Measurements from ENCODE around the gene EPS8L2.
A peak's percentile ranks its signal among the peaks of the same experiment; 100 is the strongest.

Gene EPS8L2

DNA sequence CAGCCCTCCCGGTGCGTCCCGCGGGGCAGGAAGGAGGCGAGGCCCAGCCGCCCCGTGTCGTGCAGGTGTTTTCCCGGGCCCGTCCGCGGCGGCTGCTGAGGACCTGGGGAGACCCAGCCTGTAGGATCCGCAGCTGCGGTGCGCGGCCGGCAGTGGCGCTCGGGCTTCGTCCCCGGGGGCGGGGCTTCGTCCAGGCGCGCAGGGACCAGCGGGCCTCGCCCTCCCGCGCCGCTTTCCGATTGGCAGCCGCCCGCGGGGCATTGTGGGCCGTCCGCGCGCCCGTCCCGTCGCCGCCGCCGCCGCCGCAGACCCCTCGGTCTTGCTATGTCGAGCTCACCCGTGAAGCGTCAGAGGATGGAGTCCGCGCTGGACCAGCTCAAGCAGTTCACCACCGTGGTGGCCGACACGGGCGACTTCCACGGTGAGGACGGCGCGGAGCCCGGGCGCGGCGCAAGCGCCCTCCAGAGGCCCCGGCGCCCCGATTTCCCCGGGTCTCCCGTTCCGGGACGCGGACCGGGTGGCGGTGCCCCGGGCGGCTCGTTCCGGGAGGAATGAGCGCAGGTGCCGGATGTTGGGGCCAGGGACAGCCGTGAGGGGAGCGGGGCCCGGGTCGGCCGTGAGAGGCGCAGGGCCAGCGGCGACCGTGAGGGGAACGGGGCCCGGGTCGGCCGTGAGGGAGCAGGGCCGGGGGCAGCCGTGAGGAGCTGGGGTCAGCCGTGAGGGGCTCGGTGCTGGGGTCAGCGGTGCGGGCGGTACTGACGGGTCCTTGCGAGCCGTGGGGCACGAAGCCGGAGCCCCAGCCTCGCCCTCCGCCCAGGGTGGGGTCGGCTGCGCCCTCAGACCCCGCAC, 41.4 kb downstream of the EPS8L2 start, which contains the start of gene TALDO1:
TALDO1 (plus strand) TSS at position 307 of the 849 bp plus-strand sequence; CDS start at position 325, 18 bp downstream.
- DNase-seq (ENCODE audit: insufficient read length, low spot score) (peak; percentile 98), FAIRE-seq (peak; percentile 47)

DNA sequence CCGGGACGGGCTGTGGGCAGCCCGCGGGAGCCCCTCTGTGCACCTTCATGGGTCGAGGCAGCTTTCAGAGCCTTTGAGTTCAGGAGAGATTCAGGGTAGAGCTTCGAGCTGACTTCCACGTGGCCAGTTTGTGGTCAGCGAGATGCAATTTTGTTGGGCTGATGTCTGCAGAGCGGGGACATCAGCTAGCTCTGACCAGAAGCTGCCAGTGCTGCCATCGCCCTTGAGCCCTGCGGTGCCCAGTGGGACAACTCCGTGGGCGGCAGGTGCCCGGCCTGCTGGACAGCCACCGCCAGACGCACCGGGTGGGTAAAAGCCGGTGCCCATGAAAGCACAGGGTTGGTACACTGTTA, 42.0 kb downstream of the EPS8L2 start:
- DNase-seq (ENCODE audit: insufficient read length, low spot score), result no peak
- no peak for FAIRE-seq

DNA sequence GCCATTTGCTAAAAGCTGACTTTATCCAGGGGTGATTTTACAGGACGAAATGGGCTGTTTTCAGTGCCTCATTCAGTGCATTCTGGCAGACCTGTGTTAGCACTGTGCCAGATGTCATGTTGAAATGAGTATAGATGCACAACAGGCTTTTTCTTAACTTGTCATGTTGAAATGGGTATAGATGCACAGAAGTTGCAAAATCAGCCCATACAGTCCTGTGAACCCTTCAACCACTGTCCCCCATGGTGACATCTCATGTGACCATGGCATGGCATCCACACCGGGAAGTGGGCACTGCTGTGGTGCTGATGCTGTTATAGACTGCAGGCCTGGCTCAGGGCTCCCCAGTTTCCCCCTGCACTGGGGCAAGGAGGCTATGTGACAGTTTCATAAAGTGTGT, 43.7 kb downstream of the EPS8L2 start:
- DNase-seq (ENCODE audit: insufficient read length, low spot score), result no peak
- no peak for FAIRE-seq

DNA sequence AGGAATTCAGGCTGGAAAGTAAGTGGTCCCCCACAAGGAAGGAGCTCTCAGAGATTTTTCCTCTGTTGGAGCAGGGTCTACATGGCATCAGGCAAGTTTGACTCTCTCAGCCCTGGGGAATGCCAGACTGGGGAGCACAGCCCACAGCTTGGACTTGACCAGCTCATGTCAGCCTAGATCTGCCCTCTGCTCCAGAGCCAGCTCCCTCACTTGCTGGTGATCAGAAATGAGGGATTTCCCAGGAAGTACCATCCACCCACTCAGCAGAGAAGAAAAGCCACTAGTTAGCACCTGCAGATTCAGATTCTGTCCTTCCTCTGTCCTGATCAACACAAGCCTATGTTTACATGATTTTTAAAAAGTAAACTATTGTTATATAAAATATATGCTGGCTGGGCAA, 54.2 kb downstream of the EPS8L2 start:
- DNase-seq (ENCODE audit: insufficient read length, low spot score) (no peak), FAIRE-seq (no peak)

DNA sequence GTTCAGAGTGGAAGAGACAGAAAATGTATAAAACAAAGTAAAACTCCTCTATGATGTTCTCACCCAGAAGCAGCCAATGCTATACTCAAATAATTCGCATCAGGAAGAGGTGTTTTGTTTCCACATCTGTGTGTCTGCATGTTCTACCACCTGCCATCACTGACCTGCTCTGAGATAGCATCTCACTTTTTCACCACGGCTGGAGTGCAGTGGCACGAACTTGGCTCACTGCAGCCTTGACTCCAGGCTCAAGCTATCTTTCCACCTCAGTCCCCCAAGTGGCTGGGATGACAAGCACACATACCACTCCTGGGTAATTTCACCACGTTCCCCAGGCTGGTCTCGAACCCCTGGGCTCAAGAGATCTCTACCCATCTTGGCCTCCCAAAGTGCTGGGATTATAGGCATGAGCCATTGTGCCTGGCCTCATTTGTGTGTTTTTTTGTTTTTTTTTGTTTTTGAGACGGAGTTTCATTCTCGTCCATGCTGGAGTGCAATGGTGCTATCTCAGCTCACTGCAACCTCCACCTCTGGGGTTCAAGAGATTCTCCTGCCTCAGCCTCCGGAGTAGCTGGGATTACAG, 55.6 kb downstream of the EPS8L2 start:
- FAIRE-seq (peak; percentile 11), DNase-seq (ENCODE audit: insufficient read length, low spot score) (no peak)

DNA sequence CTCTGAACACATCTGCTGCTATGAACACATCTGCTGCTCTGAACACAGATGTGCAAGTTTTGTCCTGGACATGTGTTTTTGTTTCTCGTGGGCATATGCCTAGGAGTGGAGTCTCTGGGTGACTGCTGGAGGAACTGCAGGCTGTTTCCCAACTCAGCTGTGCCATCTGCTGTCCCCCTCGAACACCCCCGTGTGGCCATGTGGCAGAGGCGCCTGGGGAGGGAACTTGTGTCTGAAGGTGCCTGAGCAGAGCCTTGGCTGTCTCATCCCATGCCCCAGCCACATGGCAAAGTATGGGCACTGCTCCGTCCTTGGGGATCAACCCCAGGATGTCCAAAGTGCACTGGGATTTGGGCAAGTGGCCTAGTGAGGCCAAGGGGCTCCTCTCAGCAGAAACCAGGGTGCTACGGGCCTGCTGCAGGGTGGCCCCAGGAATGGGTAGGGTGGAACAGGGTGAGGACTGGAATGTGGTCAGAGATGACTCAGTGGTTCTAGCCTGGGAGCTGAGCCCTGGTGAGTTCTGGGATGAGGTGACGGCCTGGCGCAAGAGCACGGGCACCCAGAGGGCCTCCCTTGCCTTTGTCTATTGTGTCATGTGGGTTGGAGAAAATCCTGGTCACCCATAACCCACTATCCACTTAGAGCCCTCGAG, 56.5 kb downstream of the EPS8L2 start:
- FAIRE-seq (no peak), DNase-seq (ENCODE audit: insufficient read length, low spot score) (no peak)

DNA sequence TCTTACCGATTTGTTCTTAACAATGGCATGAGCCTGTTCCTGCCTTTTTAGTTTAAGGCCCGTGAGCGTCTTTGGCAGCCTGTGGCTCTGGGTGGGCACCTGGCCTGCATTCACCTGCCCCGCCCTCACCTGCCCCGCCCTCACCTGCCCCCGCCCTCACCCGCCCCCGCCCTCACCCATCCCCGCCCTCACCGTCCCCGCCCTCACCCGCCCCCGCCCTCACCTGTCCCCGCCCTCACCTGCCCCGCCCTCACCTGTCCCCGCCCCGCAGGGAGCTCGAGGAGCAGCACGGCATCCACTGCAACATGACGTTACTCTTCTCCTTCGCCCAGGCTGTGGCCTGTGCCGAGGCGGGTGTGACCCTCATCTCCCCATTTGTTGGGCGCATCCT, 57.0 kb downstream of the EPS8L2 start:
- DNase-seq (ENCODE audit: insufficient read length, low spot score) (no peak), FAIRE-seq (no peak)

DNA sequence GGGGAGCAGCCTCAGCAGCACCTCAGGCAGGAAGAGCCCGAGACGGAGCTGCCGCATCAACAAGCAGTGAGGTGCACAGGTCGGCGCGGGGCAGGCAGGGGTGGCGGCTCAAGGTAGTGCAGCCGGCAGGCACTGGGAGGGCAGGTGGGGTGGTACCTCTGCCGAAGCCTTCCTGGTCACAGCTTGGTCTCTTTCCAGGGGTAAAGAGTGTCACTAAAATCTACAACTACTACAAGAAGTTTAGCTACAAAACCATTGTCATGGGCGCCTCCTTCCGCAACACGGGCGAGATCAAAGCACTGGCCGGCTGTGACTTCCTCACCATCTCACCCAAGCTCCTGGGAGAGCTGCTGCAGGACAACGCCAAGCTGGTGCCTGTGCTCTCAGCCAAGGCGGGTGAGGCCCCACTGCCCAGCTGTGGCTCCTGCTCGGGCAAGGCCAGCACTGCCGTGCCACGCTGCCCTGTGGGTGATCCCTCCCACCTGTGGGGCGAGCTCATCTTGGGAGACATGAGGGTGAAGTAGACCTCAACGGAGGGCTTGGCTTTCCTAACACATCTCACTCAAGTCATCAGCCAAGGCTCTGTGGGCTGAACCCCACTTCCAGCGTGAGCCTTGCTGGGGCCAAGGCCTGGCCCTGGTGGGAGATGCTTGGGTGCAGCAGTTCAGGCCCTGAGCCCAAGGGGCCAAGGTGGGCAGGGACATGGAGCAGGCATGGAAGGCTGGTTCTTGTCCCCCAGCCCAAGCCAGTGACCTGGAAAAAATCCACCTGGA, 57.7 kb downstream of the EPS8L2 start:
- FAIRE-seq (no peak), DNase-seq (ENCODE audit: insufficient read length, low spot score) (no peak)

DNA sequence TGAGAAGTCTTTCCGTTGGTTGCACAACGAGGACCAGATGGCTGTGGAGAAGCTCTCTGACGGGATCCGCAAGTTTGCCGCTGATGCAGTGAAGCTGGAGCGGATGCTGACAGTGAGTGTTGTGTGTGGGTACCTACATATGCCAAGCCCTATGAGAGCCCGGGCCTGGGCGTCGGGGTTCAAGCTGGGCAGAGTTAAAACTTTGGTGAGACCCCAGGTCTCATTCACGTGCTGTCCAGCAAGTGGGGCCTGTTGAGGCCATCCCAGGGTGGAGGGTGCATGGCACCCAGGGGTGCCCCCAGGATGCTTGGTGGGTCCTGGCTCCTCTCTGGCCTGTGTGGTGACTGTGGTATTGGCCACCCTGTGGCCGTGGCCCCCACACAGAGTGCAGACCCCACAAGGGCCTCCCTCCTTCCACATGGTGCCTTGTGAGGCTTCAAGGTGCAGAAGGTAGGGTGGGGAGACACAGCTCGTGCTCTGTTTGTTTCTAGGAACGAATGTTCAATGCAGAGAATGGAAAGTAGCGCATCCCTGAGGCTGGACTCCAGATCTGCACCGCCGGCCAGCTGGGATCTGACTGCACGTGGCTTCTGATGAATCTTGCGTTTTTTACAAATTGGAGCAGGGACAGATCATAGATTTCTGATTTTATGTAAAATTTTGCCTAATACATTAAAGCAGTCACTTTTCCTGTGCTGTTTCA, 58.4 kb downstream of the EPS8L2 start:
- no peak for FAIRE-seq
- no peak for DNase-seq (ENCODE audit: insufficient read length, low spot score)

DNA sequence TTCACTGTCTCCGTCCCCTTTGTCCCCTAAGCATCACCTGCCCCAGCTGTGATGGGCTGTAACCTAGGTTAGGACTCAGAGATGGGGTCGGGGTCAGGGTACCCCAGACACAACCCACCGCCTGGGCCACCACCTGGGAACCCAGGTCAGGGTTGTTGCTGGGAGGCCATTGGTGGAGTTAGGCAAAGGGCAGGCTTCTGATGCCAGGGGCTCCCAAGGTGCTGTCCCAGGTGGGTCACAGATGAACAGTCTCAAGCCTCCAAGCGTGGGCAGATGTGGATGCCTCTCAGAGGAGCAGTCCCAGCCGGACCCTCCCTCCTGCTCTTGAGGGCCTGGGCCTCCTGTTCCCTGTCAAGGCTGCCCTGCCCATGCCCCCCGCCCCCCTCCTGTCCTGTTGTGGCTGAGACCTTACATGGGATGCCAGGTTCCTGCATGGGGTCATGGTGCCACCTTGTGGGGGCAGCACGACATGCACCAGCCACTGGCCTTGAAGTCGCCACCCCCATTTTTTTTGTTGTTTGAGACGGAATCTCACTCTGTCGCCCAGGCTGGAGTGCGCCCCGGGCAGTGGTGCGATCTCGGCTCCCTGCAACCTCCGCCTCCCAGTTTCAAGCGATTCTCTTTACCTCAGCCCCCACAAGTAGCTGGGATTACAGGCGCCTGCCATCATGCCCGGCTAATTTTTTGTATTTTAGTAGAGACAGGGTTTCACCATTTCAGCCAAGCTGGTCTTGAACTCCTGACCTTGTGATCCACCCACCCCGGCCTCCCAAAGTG, 59.2 kb downstream of the EPS8L2 start:
- FAIRE-seq (no peak), DNase-seq (ENCODE audit: insufficient read length, low spot score) (peak; percentile 85)

DNA sequence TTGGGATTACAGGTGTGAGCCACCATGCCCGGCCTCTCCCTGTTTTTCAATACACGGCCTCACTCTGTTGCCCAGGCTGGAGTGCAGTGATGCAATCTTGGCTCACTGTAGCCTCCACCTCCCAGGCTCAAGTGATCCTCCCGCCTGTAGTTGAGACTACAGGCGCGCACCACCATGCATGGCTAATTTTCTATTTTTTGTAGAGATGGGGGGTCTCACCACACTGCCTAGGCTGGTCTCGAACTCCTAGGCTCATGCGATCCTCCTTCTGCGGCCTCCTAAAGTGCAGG, 59.7 kb downstream of the EPS8L2 start:
- no peak for DNase-seq (ENCODE audit: insufficient read length, low spot score)
- no peak for FAIRE-seq

DNA sequence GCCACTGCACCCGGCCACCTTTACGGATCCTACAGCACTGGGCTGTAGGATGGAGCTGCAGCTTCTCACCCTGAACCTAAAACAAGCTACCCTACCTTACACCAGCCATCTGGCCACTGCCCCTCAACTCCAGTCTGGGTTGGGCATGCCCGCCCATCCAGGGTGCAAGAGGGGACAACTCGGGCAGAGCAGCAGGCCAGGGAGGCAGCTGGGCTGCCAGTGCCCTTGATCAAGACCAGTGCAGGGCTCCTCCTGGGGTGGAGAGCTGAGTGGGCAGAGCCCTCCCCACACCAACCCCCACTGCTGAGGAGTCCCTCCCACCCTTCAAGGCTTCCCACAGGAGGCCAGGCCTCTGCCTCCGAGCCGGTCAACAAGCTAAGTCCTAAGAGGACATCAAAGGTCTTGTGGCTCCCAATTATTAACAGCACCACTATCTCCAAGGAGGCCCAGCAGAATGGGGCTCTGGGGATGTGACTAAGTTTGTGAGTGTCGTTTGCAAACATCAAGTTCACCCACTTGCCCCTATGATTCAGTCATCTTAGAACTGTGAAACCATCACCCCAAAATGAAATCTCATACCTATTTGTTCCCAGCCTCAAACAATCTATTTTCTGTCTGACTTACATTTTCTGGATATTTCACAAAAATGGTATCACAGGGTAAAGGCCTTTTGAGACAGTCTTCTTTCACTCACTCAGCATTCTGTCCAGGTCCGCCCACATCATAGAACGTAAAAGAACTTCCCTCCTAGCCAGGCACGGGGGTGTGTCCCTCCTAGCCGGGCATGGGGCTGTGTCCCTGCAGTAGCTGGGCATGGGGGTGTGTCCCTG, 60.3 kb downstream of the EPS8L2 start:
- no peak for FAIRE-seq

DNA sequence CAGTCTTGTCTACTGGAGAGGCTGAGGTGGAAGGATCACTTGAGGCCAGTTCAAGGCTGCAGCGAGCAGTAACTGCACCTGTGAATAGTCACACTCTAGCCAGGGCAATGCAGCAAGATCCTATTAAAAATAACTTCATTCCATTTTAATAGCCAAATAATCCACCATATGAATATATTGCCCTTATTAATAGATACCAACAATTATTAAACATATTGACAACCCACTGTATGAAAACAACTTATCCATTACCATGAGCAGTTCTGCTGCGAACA, 60.8 kb downstream of the EPS8L2 start:
- FAIRE-seq, result no peak
- no peak for DNase-seq (ENCODE audit: insufficient read length, low spot score)

More for the DNA sequence above, 60.3 kb downstream of the EPS8L2 start:
- no peak for DNase-seq (ENCODE audit: insufficient read length, low spot score)

DNA sequence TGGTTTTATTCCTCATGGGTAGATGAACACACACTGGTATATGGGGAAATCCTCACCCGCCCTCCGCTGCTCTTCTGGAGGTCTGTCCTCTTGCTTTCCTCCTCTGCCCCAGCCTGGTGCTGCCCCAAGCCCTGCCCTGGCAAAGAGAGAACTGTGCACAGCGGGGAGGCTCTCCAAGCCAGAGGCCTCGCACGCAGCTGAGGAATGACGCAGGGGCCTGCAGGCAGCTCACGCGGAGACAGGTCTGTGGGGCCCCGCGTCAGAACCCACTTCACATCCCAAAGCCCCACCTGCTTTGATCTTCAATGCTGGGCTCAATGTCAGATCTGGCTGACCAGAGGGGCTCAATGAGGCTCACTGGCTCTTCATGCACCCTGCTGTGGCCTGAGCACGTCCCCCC, 61.2 kb downstream of the EPS8L2 start:
- FAIRE-seq (no peak), DNase-seq (ENCODE audit: insufficient read length, low spot score) (no peak)

DNA sequence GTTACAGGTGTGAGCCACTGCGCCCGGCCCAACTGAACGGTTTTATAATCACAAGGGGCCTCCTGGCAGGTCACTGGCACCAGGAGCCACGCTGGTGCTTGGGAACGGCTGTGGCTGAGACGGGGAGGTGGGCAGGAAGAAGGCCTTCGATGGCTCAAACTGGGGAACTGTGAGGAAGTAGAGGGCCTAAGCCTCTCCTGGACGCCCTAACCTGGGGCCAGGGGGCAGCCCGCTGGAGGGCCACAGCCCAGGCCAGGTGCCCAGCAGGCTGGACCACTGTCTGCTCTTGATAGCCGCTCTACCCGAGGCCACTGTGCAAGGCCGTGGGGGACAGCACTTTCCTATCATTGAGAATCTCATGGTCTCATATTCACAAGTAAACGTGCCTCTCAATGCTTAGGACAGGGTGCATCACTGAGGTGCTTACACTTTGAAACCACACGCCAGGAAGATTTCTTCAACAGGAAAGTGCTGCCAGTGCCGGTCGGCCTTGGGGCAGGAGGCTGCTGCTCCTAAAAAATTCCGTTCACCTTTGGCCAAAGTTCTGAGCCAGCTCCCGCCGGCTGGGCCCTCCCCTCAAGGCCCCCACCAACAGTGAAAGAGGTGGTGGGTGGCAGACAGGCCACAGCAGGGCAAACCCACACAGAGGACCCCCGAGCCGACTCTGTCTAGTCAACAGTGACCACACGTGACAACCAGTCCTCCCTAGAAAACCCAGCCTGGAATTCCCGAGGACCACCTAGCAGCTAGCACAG, 64.0 kb downstream of the EPS8L2 start:
- DNase-seq (ENCODE audit: insufficient read length, low spot score), result no peak
- no peak for FAIRE-seq

DNA sequence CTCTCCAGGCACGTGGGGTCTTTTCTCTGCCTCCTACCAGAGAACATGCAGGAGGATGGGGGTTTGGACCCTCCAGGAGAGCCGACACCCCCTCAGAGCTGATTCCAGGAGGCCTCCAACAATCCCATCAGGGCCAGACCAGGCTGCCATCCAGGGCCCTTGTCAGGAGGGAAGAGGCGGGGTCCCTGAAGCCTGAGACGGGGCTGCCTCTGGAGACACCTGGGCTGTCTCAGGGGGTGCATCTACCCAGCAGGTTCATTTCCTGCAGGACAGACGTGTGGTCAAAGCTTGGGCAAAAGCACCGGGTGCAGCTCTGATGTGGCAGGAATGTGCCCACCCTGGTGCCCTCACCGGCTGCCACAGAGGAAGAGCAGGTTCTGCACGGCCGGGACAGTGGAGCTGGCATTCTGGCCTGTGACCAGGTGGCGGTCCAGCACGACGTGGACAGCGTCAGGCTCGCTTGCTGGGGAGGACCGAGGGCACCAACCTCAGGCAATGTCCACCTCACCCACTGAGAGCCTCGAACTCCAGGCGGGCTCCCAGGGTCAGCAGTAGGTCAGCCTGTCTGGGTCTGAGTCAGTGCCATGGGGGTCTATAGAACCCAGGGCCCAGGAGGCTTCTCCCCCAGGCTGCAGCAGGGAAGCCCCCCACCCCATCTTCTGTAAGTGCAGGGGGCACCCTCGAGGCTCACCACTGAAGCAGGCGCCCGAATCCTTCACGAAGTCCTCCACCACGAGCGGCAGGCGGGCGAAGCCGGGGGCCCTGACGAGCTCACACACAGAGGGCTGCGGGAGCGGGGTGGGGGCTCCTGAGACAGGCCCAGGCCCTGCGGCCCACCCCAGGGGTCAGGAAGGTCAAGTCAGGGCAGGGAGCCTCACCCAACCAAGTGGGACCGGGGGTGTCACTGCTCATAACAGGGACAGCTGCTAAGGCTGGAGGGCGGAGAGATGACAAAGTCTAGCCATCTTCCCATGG, 64.9 kb downstream of the EPS8L2 start:
- no peak for DNase-seq (ENCODE audit: insufficient read length, low spot score)
- no peak for FAIRE-seq

DNA sequence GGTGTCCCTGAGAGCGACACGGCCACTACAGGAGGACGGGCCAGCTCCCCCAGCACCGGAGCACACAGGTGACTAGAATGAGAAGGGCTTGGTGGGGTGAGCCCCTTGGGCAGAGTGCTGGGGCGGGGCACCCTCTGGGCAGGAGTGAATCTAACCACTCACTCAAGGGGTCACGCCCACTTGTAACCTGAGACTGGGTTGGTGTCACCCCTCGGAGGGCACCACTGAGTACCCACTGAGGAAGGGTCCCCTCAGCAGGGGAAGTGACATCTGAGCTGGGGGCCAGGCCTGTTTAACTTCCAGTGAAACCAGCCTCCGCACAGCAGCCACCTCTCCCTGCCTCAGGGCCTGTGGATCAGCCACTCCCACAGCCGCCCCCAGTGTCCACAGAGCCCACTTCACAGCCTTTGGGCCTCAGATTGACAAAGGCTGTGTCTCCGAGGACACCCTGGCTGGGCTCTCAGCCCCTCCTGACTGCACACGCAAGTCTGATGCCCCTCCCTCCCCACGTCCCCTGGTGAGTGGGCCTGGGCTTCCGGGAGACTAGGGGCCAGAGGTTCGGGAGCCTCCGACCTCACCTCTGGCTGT, 65.7 kb downstream of the EPS8L2 start:
- FAIRE-seq, result no peak
- DNase-seq (ENCODE audit: insufficient read length, low spot score), result no peak
